ENCODE measurements around the gene TMEM270. TPM values are rescaled to one million over a fixed set of nuclear protein-coding genes. Genes with fewer than 3 reads are reported as not detected.

Gene TMEM270
- total RNA-seq, 1 experiment from 2014 or later = 0.28 TPM

- POLR2A ChIA-PET = no interaction called here
- ATAC-seq (no peak), DNase-seq (ENCODE audit: low spot score) (no peak)
- Mint-ChIP-seq H3K27me3 (ENCODE audit: low read depth) (peaks cover 17% of the 10 kb centered on the region), H3K4me1 (peaks cover 17% of the 10 kb centered on the region), H3K27ac (no peak overlapping the region), H3K36me3 (peaks cover 2% of the 10 kb centered on the region; the same call in 1 of the 2 replicates), H3K4me3 (no peak overlapping the region), H3K9me3 (peaks cover 7% of the 10 kb centered on the region)
- no peak for TF ChIP-seq NR2C2 (CRISPR knock-in tag; IDR thresholded peaks at IDR 0.05)
- TF ChIP-seq MXD4 (CRISPR knock-in tag; IDR thresholded peaks at IDR 0.05; ENCODE audit: borderline replicate concordance) = no peak
- no peak for TF ChIP-seq ZNF532 (CRISPR knock-in tag; IDR thresholded peaks at IDR 0.05; ENCODE audit: borderline replicate concordance)
- no peak for TF ChIP-seq GABPB1 (CRISPR knock-in tag; IDR thresholded peaks at IDR 0.05)
- no peak for TF ChIP-seq E2F4 (CRISPR knock-in tag; IDR thresholded peaks at IDR 0.05; ENCODE audit: borderline replicate concordance, low read depth)
- TF ChIP-seq TEAD4 (CRISPR knock-in tag; IDR thresholded peaks at IDR 0.05) = no peak
- no peak for TF ChIP-seq ZNF512 (CRISPR knock-in tag; IDR thresholded peaks at IDR 0.05; ENCODE audit: borderline replicate concordance)
- no peak for TF ChIP-seq E2F5 (CRISPR knock-in tag; IDR thresholded peaks at IDR 0.05)
- no peak for TF ChIP-seq NFYB (CRISPR knock-in tag; conservative IDR thresholded peaks at IDR 0.05; ENCODE audit: low read depth)
- TF ChIP-seq ZBTB43 (CRISPR knock-in tag; IDR thresholded peaks at IDR 0.05) = no peak
- no peak for TF ChIP-seq ZSCAN18 (CRISPR knock-in tag; IDR thresholded peaks at IDR 0.05)
- no peak for TF ChIP-seq CDX4 (CRISPR knock-in tag; IDR thresholded peaks at IDR 0.05; ENCODE audit: borderline replicate concordance)
- no peak for TF ChIP-seq STAT6 (CRISPR knock-in tag; conservative IDR thresholded peaks at IDR 0.05; ENCODE audit: low read depth)
- TF ChIP-seq NFE2L1 (CRISPR knock-in tag; IDR thresholded peaks at IDR 0.05) = no peak
- TF ChIP-seq NFATC4 (CRISPR knock-in tag; IDR thresholded peaks at IDR 0.05) = no peak
- no peak for TF ChIP-seq ELF4 (CRISPR knock-in tag; IDR thresholded peaks at IDR 0.05; ENCODE audit: low read depth)
- no peak for TF ChIP-seq FOXJ3 (CRISPR knock-in tag; IDR thresholded peaks at IDR 0.05; ENCODE audit: borderline replicate concordance)
- no peak for TF ChIP-seq USF2 (CRISPR knock-in tag; IDR thresholded peaks at IDR 0.05)
- CTCF ChIA-PET = interaction anchor here (0.6 to 6.5 kb wide), 3 partner anchors 11 to 175 kb away, joined by 3 to 48 read pairs (median 4); no protein-coding TSS in a partner anchor
Measured at GRCh38 chr7:73851410-73852338, 9.3 kb upstream of the TMEM270 start.

All from WTC11 (cell line).